NCI-H82 treated with DMSO at 0.1 percent for 48 hours (cell line): ENCODE data around the gene RAP1GAP2.

Experiments used
- DNase-seq: peaks from one replicate; lab custom pipeline; 2025; ENCODE audit not compliant: unreplicated experiment; lab: John Stamatoyannopoulos, UW

The RAP1GAP2 gene

GRCh38 chr17:2909175-2909845 is 113.1 kb downstream of the RAP1GAP2 start:
- no peak for DNase-seq

GRCh38 chr17:2909846-2910234 is 113.6 kb downstream of the RAP1GAP2 start:
- no peak for DNase-seq

- DNase-seq: peak; percentile 59
Observed at GRCh38 chr17:2911035-2911754, 115.0 kb downstream of the RAP1GAP2 start.

- no peak for DNase-seq
Observed at GRCh38 chr17:2911755-2912111, 115.5 kb downstream of the RAP1GAP2 start.

- no peak for DNase-seq
Observed at GRCh38 chr17:2912754-2913153, 116.5 kb downstream of the RAP1GAP2 start.

GRCh38 chr17:2916461-2916860 is 120.2 kb downstream of the RAP1GAP2 start:
- DNase-seq: no peak

- no peak for DNase-seq
Observed at GRCh38 chr17:2921443-2921842, 125.2 kb downstream of the RAP1GAP2 start.

- no peak for DNase-seq
Observed at GRCh38 chr17:2924211-2924610, 128.0 kb downstream of the RAP1GAP2 start.

GRCh38 chr17:2925011-2925410 is 128.8 kb downstream of the RAP1GAP2 start:
- DNase-seq: no peak

- DNase-seq: no peak
Observed at GRCh38 chr17:2926019-2926650, 129.9 kb downstream of the RAP1GAP2 start.

GRCh38 chr17:2928294-2928890 is 132.2 kb downstream of the RAP1GAP2 start:
- DNase-seq: peak; percentile 42

GRCh38 chr17:2929881-2930533 is 133.8 kb downstream of the RAP1GAP2 start:
- peak; percentile 39 for DNase-seq

GRCh38 chr17:2931876-2932275 is 135.6 kb downstream of the RAP1GAP2 start:
- peak; percentile 25 for DNase-seq

GRCh38 chr17:2932946-2933345 is 136.7 kb downstream of the RAP1GAP2 start:
- DNase-seq: no peak

GRCh38 chr17:2933606-2934005 is 137.4 kb downstream of the RAP1GAP2 start:
- DNase-seq: peak; percentile 77

GRCh38 chr17:2935632-2936031 is 139.4 kb downstream of the RAP1GAP2 start:
- DNase-seq: no peak

- DNase-seq: no peak
Observed at GRCh38 chr17:2936351-2936750, 140.1 kb downstream of the RAP1GAP2 start.

- DNase-seq: no peak
Observed at GRCh38 chr17:2936771-2937321, 140.6 kb downstream of the RAP1GAP2 start.

GRCh38 chr17:2937331-2938003 is 141.2 kb downstream of the RAP1GAP2 start:
- DNase-seq: no peak

GRCh38 chr17:2939714-2940351 is 143.6 kb downstream of the RAP1GAP2 start:
- no peak for DNase-seq
